ENCODE data around the gene TMEM107.

GRCh38 chr17:8185582-8186445, 9.6 kb upstream of the TMEM107 start:
- TF ChIP-seq CTCF (IDR thresholded peaks at IDR 0.05; ENCODE audit: insufficient read depth, low read length) (no peak), REST (IDR thresholded peaks at IDR 0.05; ENCODE audit: insufficient replicate concordance, low read depth) (no peak), POLR2AphosphoS5 (IDR thresholded peaks at IDR 0.05; ENCODE audit: low read depth) (no peak), GABPA (IDR thresholded peaks at IDR 0.05; ENCODE audit: low read depth) (no peak)

All from HL-60 (cell line).